WTC11 (cell line): ENCODE measurements around the gene MEA1. TPM values are rescaled to one million over a fixed set of nuclear protein-coding genes. Genes with fewer than 3 reads are reported as not detected.

Experiments used
- AFF4 ChIP-seq: sonication (generic); formaldehyde crosslinking; IDR thresholded peaks from 2 replicates; pipeline ENCODE4 v1.8.1; 2023; ENCODE audit warnings: mild to moderate bottlenecking, missing genetic modification reagents, borderline replicate concordance
- ATF1 ChIP-seq: sonication (generic); formaldehyde crosslinking; IDR thresholded peaks from 2 replicates; pipeline ENCODE4 v1.8.1; 2023; ENCODE audit warnings: mild to moderate bottlenecking, moderate library complexity, missing genetic modification reagents
- ATF6 ChIP-seq: sonication (generic); formaldehyde crosslinking; IDR thresholded peaks from 2 replicates; pipeline ENCODE4 v1.8.1; 2023; ENCODE audit warnings: mild to moderate bottlenecking, missing genetic modification reagents
- CDX4 ChIP-seq: fragments of 250-450 bp; sonication (Bioruptor Pico); IDR thresholded peaks from 2 replicates; pipeline ENCODE4 v1.9.0; 2021; ENCODE audit warnings: moderate library complexity, mild to moderate bottlenecking, inconsistent platforms, borderline replicate concordance
- CREM ChIP-seq: sonication (generic); formaldehyde crosslinking; IDR thresholded peaks from 2 replicates; pipeline ENCODE4 v1.8.1; 2022; ENCODE audit warnings: mild to moderate bottlenecking, missing genetic modification reagents, moderate library complexity
- CTCF ChIP-seq: fragments of 200-600 bp; IDR thresholded peaks from 2 replicates; pipeline ENCODE4 v1.8.0; 2022; ENCODE audit warnings: antibody characterized with exemption
- E2F1 ChIP-seq: sonication (generic); formaldehyde crosslinking; IDR thresholded peaks from 2 replicates; pipeline ENCODE4 v1.8.0; 2022; ENCODE audit warnings: mild to moderate bottlenecking, missing genetic modification reagents
- ELF4 ChIP-seq: sonication (generic); formaldehyde crosslinking; IDR thresholded peaks from 2 replicates; pipeline ENCODE4 v1.8.1; 2022; ENCODE audit warnings: low read depth, mild to moderate bottlenecking, moderate library complexity, missing genetic modification reagents
- ETV6 ChIP-seq: sonication (generic); formaldehyde crosslinking; IDR thresholded peaks from 2 replicates; pipeline ENCODE4 v1.8.1; 2022; ENCODE audit warnings: mild to moderate bottlenecking, missing genetic modification reagents
- FOXK1 ChIP-seq: sonication (generic); formaldehyde crosslinking; IDR thresholded peaks from 2 replicates; pipeline ENCODE4 v1.8.0; 2022; ENCODE audit warnings: mild to moderate bottlenecking, moderate library complexity, missing genetic modification reagents
- GABPB1 ChIP-seq: sonication (generic); formaldehyde crosslinking; IDR thresholded peaks from 2 replicates; pipeline ENCODE4 v1.8.1; 2023; ENCODE audit warnings: mild to moderate bottlenecking, missing genetic modification reagents
- GRHL2 ChIP-seq: fragments of 250-450 bp; sonication (Bioruptor Pico); IDR thresholded peaks from 2 replicates; pipeline ENCODE4 v1.8.0; 2022; ENCODE audit warnings: mild to moderate bottlenecking, moderate library complexity; ENCODE audit not compliant: insufficient replicate concordance, severe bottlenecking
- HMGA2 ChIP-seq: fragments of 250-450 bp; sonication (Bioruptor Pico); IDR thresholded peaks from 2 replicates; pipeline ENCODE4 v1.4.0; 2021; ENCODE audit warnings: mild to moderate bottlenecking, moderate library complexity
- HMGXB4 ChIP-seq: sonication (generic); formaldehyde crosslinking; IDR thresholded peaks from 2 replicates; pipeline ENCODE4 v1.8.1; 2023; ENCODE audit warnings: mild to moderate bottlenecking, moderate library complexity, missing genetic modification reagents
- IRF1 ChIP-seq: sonication (generic); formaldehyde crosslinking; IDR thresholded peaks from 2 replicates; pipeline ENCODE4 v1.8.0; 2023; ENCODE audit warnings: missing genetic modification reagents
- IRF2 ChIP-seq: sonication (generic); formaldehyde crosslinking; IDR thresholded peaks from 2 replicates; pipeline ENCODE4 v1.8.0; 2022; ENCODE audit warnings: low read depth, missing genetic modification reagents, borderline replicate concordance
- KAT7 ChIP-seq: sonication (generic); formaldehyde crosslinking; IDR thresholded peaks from 2 replicates; pipeline ENCODE4 v1.8.1; 2023; ENCODE audit warnings: missing genetic modification reagents, mild to moderate bottlenecking, borderline replicate concordance
- MXD4 ChIP-seq: fragments of 250-450 bp; sonication (Bioruptor Pico); IDR thresholded peaks from 2 replicates; pipeline ENCODE4 v1.8.0; 2021; ENCODE audit warnings: mild to moderate bottlenecking, moderate library complexity, borderline replicate concordance
- NR1H2 ChIP-seq: sonication (generic); formaldehyde crosslinking; IDR thresholded peaks from 2 replicates; pipeline ENCODE4 v1.9.0; 2021; ENCODE audit warnings: mild to moderate bottlenecking, moderate library complexity, missing genetic modification reagents
- PRRX2 ChIP-seq: fragments of 250-450 bp; sonication (Bioruptor Pico); IDR thresholded peaks from 2 replicates; pipeline ENCODE4 v1.8.0; 2021; ENCODE audit warnings: mild to moderate bottlenecking
- SOX15 ChIP-seq: fragments of 250-450 bp; sonication (Bioruptor Pico); IDR thresholded peaks from 2 replicates; pipeline ENCODE4 v1.9.0; 2021; ENCODE audit warnings: mild to moderate bottlenecking
- SP1 ChIP-seq: sonication (generic); formaldehyde crosslinking; conservative IDR thresholded peaks from 2 replicates; pipeline ENCODE4 v1.8.1; 2022; ENCODE audit warnings: missing genetic modification reagents
- TEAD1 ChIP-seq: sonication (generic); formaldehyde crosslinking; IDR thresholded peaks from 2 replicates; pipeline ENCODE4 v1.8.0; 2022; ENCODE audit warnings: mild to moderate bottlenecking, missing genetic modification reagents
- USF1 ChIP-seq: sonication (generic); formaldehyde crosslinking; IDR thresholded peaks from 2 replicates; pipeline ENCODE4 v1.8.0; 2022; ENCODE audit warnings: mild to moderate bottlenecking, missing genetic modification reagents
- ZNF219 ChIP-seq: sonication (generic); formaldehyde crosslinking; IDR thresholded peaks from 2 replicates; pipeline ENCODE4 v1.8.0; 2023; ENCODE audit warnings: missing genetic modification reagents, mild to moderate bottlenecking, borderline replicate concordance
- ZNF232 ChIP-seq: sonication (generic); formaldehyde crosslinking; IDR thresholded peaks from 2 replicates; pipeline ENCODE4 v1.8.0; 2022; ENCODE audit warnings: mild to moderate bottlenecking, missing genetic modification reagents
- ZNF671 ChIP-seq: fragments of 250-450 bp; sonication (Bioruptor Pico); IDR thresholded peaks from 2 replicates; pipeline ENCODE4 v1.8.0; 2021; ENCODE audit warnings: mild to moderate bottlenecking
- total RNA-seq: library from RNA; stranded (reverse); gene quantifications from 3 replicates; pipeline ENCODE4 v1.2.3, GENCODE V29; 2021

The MEA1 gene
- total RNA-seq, 1 experiment from 2014 or later, result 85.0 TPM

GRCh38 chr6:42978839-42979522 lies 34.8 kb downstream of the MEA1 start, which contains the start of gene PEX6 (continued):
- TF ChIP-seq HMGXB4 (CRISPR knock-in tag), result peak; percentile 85; the same call in 1 of the 2 replicates
- TF ChIP-seq HMGA2 (CRISPR knock-in tag), result no peak
- TF ChIP-seq CDX4 (CRISPR knock-in tag), result no peak
- no peak for TF ChIP-seq ZNF232
- no peak for TF ChIP-seq SOX15 (CRISPR knock-in tag)
- TF ChIP-seq ATF1 (CRISPR knock-in tag), result no peak
- no peak for TF ChIP-seq IRF2 (CRISPR knock-in tag)
- no peak for TF ChIP-seq CTCF
- TF ChIP-seq ATF6 (CRISPR knock-in tag), result no peak
- no peak for TF ChIP-seq E2F1
- no peak for TF ChIP-seq IRF1 (CRISPR knock-in tag)
- TF ChIP-seq ZNF671 (CRISPR knock-in tag), result no peak
- no peak for TF ChIP-seq PRRX2 (CRISPR knock-in tag)
- TF ChIP-seq SP1 (CRISPR knock-in tag), result peak; percentile 61; the same call in 1 of the 2 replicates
- TF ChIP-seq GABPB1, result peak; percentile 55; the same call in 1 of the 2 replicates
- TF ChIP-seq AFF4, result no peak
- no peak for TF ChIP-seq KAT7 (CRISPR knock-in tag)
- TF ChIP-seq ZNF219 (CRISPR knock-in tag), result no peak
- no peak for TF ChIP-seq GRHL2 (CRISPR knock-in tag)
- TF ChIP-seq MXD4 (CRISPR knock-in tag), result no peak
- TF ChIP-seq USF1 (CRISPR knock-in tag), result peak; percentile 50; the same call in 1 of the 2 replicates
- TF ChIP-seq TEAD1 (CRISPR knock-in tag), result 0 out of 2 replicates have a peak, but pooled peaks have one; percentile 30
- TF ChIP-seq NR1H2 (CRISPR knock-in tag), result no peak
- no peak for TF ChIP-seq ELF4 (CRISPR knock-in tag)
- TF ChIP-seq ETV6 (CRISPR knock-in tag), result peak; percentile 75
- 0 out of 2 replicates have a peak, but pooled peaks have one; percentile 23 for TF ChIP-seq FOXK1 (CRISPR knock-in tag)
- 0 out of 2 replicates have a peak, but pooled peaks have one; percentile 49 for TF ChIP-seq CREM (CRISPR knock-in tag)
